ENCODE measurements around the gene XRN1.

- TF ChIP-seq, protein P1, sequence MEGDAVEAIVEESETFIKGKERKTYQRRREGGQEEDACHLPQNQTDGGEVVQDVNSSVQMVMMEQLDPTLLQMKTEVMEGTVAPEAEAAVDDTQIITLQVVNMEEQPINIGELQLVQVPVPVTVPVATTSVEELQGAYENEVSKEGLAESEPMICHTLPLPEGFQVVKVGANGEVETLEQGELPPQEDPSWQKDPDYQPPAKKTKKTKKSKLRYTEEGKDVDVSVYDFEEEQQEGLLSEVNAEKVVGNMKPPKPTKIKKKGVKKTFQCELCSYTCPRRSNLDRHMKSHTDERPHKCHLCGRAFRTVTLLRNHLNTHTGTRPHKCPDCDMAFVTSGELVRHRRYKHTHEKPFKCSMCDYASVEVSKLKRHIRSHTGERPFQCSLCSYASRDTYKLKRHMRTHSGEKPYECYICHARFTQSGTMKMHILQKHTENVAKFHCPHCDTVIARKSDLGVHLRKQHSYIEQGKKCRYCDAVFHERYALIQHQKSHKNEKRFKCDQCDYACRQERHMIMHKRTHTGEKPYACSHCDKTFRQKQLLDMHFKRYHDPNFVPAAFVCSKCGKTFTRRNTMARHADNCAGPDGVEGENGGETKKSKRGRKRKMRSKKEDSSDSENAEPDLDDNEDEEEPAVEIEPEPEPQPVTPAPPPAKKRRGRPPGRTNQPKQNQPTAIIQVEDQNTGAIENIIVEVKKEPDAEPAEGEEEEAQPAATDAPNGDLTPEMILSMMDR (IDR thresholded peaks at IDR 0.05): no peak
- TF ChIP-seq POLR2AphosphoS5 (IDR thresholded peaks at IDR 0.05; ENCODE audit: low read depth, low read length): no peak
- no peak for TF ChIP-seq TCF7L2 (IDR thresholded peaks at IDR 0.05; ENCODE audit: low read depth, low read length)
Observed at GRCh38 chr3:142492184-142492583, 44.3 kb upstream of the XRN1 start.

All from Panc1 (cell line).